HCT116 (cell line): Measurements from ENCODE around the gene MMP26. TPM values are rescaled to one million over a fixed set of nuclear protein-coding genes. Genes with fewer than 3 reads are reported as not detected.

ENCODE experiments used
- ATAC-seq: fragments of 200-7000 bp; cut with Tn5 transposase; 2 replicates; pipeline ENCODE4 v1.9.1; 2020; ENCODE audit warnings: mild to moderate bottlenecking, moderate library complexity
- BruUV-seq: library from RNA; stranded (reverse); fragments of 400-500 nt; replicated peaks from 2 replicates; lab custom pipeline; 2021; lab: Mats Ljungman, UMichigan
- CTCF ChIA-PET: fragments of 300-600 bp; sonication (Branson Sonifier 250); formaldehyde crosslinking; loops from one replicate; lab custom pipeline; 2021; ENCODE audit warnings: antibody characterized with exemption; lab: Charles Lee
- POLR2A ChIA-PET: fragments of 300-600, 350-600 bp; sonication (Branson Sonifier 250); formaldehyde crosslinking; loops from one replicate; lab custom pipeline; 2021; ENCODE audit warnings: antibody characterized with exemption; lab: Charles Lee
- RAD21 ChIA-PET, 2 experiments: fragments of 300-600 bp; sonication (Branson Sonifier 250); formaldehyde crosslinking; loops; one replicate each; lab custom pipeline; 2023; ENCODE audit warnings: low total read pairs in 2 of 2; ENCODE audit not compliant: uncharacterized antibody in 2 of 2, unreplicated experiment in 2 of 2, low non-redundant PET in 1 of 2; lab: Charles Lee
- DNase-seq: peaks from one replicate; pipeline ENCODE4 v3.0.0-alpha.2; 2010; ENCODE audit warnings: low read depth, low spot score
- H2AFZ ChIP-seq: fragments of 200-600 bp; shearing (Covaris generic), sonication (generic); 2 replicates; pipeline ENCODE4 v1.6.1; 2017; ENCODE audit warnings: low read depth, mixed run types, mixed read lengths, antibody characterized with exemption, low read length; ENCODE audit not compliant: poor library complexity, severe bottlenecking
- H3K27ac ChIP-seq: 2 replicates; pipeline ENCODE4 v1.5.1; 2012; ENCODE audit warnings: low read depth, low read length
- H3K27me3 ChIP-seq: fragments of 200-600 bp; sonication (generic); 2 replicates; pipeline ENCODE4 v1.6.1; 2016; ENCODE audit warnings: mixed run types, low read length, mixed read lengths; ENCODE audit not compliant: insufficient read depth
- H3K36me3 ChIP-seq, 2 experiments: fragments of 200-500 bp in 1 of 2; fragments of 200-600 bp in 1 of 2; sonication (Bioruptor generic) in 1 of 2; sonication (generic) in 1 of 2; 2 replicates each; pipeline versions ENCODE4 v1.5.1 to v1.6.1; 2014 to 2016; ENCODE audit warnings: low read length in 2 of 2, inconsistent platforms in 1 of 2, mixed read lengths in 1 of 2, mixed run types in 1 of 2; ENCODE audit not compliant: insufficient read depth in 2 of 2, control insufficient read depth in 1 of 2
- H3K4me1 ChIP-seq, 2 experiments: fragments of 200-600 bp in 1 of 2; sonication (generic) in 1 of 2; 2 replicates each; pipeline versions ENCODE4 v1.5.1 to v1.6.1; 2012 to 2017; ENCODE audit warnings: low read length in 2 of 2, inconsistent platforms in 1 of 2, mild to moderate bottlenecking in 1 of 2, mixed read lengths in 1 of 2, mixed run types in 1 of 2, moderate library complexity in 1 of 2; ENCODE audit not compliant: insufficient read depth in 2 of 2, control insufficient read depth in 1 of 2
- H3K4me2 ChIP-seq: fragments of 200-600 bp; sonication (generic); 2 replicates; pipeline ENCODE4 v1.6.1; 2017; ENCODE audit warnings: mixed run types, low read length, mixed read lengths
- H3K4me3 ChIP-seq, 2 experiments: fragments of 200-600 bp in 1 of 2; sonication (generic) in 1 of 2; replicated peaks in 1 of 2; 2 replicates each; pipeline ENCODE4 v1.5.1; 2011 to 2016; ENCODE audit warnings: low read length in 2 of 2, control low read depth in 1 of 2, low read depth in 1 of 2, mild to moderate bottlenecking in 1 of 2, mixed read lengths in 1 of 2, mixed run types in 1 of 2
- H3K79me2 ChIP-seq: fragments of 200-600 bp; sonication (generic); 2 replicates; pipeline ENCODE4 v1.6.1; 2017; ENCODE audit warnings: mild to moderate bottlenecking, mixed run types, low read length, moderate library complexity, mixed read lengths; ENCODE audit not compliant: insufficient read depth
- H3K9ac ChIP-seq: fragments of 200-600 bp; sonication (generic); 2 replicates; pipeline ENCODE4 v1.6.1; 2016; ENCODE audit warnings: low read length, mixed read lengths
- H3K9me2 ChIP-seq: fragments of 200-600 bp; sonication (generic), shearing (Covaris generic); 2 replicates; pipeline ENCODE4 v1.6.1; 2017; ENCODE audit warnings: mixed run types, mild to moderate bottlenecking, moderate library complexity; ENCODE audit not compliant: insufficient read depth
- H3K9me3 ChIP-seq, 2 experiments: fragments of 200-500 bp in 1 of 2; fragments of 200-600 bp in 1 of 2; sonication (Bioruptor generic) in 1 of 2; sonication (generic) in 1 of 2; 2 replicates each; pipeline ENCODE4 v1.6.1; 2014 to 2017; ENCODE audit warnings: low read length in 2 of 2, mixed read lengths in 2 of 2, inconsistent platforms in 1 of 2, low read depth in 1 of 2, mild to moderate bottlenecking in 1 of 2, mixed run types in 1 of 2, moderate library complexity in 1 of 2; ENCODE audit not compliant: control insufficient read depth in 1 of 2, insufficient read depth in 1 of 2
- H4K20me1 ChIP-seq: fragments of 200-600 bp; sonication (generic), shearing (Covaris generic); 2 replicates; pipeline ENCODE4 v1.6.1; 2017; ENCODE audit warnings: mixed run types, mild to moderate bottlenecking, moderate library complexity; ENCODE audit not compliant: insufficient read depth
- EZH2 ChIP-seq: fragments of 200-600 bp; sonication (generic); IDR thresholded peaks from 2 replicates; pipeline ENCODE4 v1.6.1; 2017; ENCODE audit warnings: antibody characterized with exemption, mixed run types
- FOSL1 ChIP-seq: IDR thresholded peaks from 2 replicates; pipeline ENCODE4 v1.6.1; 2012; ENCODE audit warnings: low read depth
- JUND ChIP-seq: IDR thresholded peaks from 2 replicates; pipeline ENCODE4 v1.6.1; 2012
- POLR2A ChIP-seq: IDR thresholded peaks from 2 replicates; pipeline ENCODE4 v1.7.0; 2011; ENCODE audit warnings: borderline replicate concordance; ENCODE audit not compliant: insufficient read depth, insufficient read length; ENCODE audit errors: extremely low read depth
- SIN3A ChIP-seq: IDR thresholded peaks from 2 replicates; pipeline ENCODE4 v1.6.1; 2012; ENCODE audit warnings: low read depth
- TCF7L2 ChIP-seq: IDR thresholded peaks from 2 replicates; pipeline ENCODE4 v1.7.0; 2011; ENCODE audit warnings: borderline replicate concordance, inconsistent platforms; ENCODE audit not compliant: insufficient read depth, insufficient read length; ENCODE audit errors: extremely low read depth
- YY1 ChIP-seq: IDR thresholded peaks from 2 replicates; pipeline ENCODE4 v1.6.1; 2011; ENCODE audit warnings: low read length, low read depth, moderate library complexity, mild to moderate bottlenecking; ENCODE audit not compliant: insufficient replicate concordance; ENCODE audit errors: extremely low read depth
- intact Hi-C: fragments of 100-400 bp; cut with micrococcal nuclease; formaldehyde crosslinking; loops from 2 replicates; pipeline ENCODE4 v1.10.0; 2022
- total RNA-seq: library from RNA; stranded (reverse); gene quantifications from one replicate; pipeline ENCODE4 v1.2.1, GENCODE V29; 2021; ENCODE audit not compliant: unreplicated experiment
- TF ChIP-seq, protein P1 (sequence below): IDR thresholded peaks from 2 replicates; pipeline ENCODE4 v1.6.1; 2012
- TF ChIP-seq, protein P2 (sequence below): IDR thresholded peaks from 2 replicates; pipeline ENCODE4 v1.6.1; 2011; ENCODE audit warnings: mild to moderate bottlenecking, low read length, moderate library complexity; ENCODE audit not compliant: insufficient replicate concordance; ENCODE audit errors: extremely low read depth

The MMP26 gene
- total RNA-seq, 1 experiment from 2014 or later: not detected

DNA sequence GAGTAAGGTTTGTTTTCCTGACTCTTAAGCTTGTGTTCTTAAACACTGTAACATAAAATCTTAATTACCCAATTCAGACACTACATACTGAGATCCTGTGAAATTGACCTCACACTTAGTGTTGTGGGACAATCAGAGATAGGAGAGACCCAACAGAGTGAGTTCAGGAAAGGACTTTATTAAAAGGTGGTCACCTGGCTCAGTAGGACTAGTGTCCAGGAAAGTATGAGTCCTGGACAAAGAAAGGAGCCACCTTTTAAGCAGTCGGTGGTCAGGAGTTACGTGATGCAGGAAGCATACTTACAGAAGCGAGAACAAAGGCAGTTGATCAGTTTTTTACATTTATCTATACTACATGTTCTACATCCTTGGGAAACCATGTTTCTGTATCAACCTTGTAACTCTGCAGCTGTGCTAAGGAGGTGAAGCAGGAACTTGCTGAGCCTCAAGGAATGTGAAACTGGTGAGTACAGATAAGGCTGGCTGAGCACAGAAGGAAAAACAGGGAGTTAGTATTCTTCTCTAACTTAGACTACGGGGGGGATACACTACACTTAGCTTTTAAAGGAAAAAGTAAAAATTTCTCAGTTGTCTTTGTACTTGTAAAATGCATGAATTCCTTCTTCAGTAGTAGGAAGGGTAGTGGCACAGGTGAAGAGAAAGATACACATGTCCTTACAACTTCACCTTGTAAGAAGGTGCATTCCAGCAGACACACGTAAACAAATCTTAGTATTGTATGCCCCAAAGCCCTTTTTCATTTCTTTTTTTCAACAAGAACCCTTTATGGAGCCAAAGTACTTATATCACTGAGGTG, 45.7 kb upstream of the MMP26 start (continued):
- TF ChIP-seq EZH2: no peak
- TF ChIP-seq FOSL1: no peak
- TF ChIP-seq, protein P1, sequence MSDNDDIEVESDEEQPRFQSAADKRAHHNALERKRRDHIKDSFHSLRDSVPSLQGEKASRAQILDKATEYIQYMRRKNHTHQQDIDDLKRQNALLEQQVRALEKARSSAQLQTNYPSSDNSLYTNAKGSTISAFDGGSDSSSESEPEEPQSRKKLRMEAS: no peak
- no peak for TF ChIP-seq POLR2A
- TF ChIP-seq YY1: no peak

DNA sequence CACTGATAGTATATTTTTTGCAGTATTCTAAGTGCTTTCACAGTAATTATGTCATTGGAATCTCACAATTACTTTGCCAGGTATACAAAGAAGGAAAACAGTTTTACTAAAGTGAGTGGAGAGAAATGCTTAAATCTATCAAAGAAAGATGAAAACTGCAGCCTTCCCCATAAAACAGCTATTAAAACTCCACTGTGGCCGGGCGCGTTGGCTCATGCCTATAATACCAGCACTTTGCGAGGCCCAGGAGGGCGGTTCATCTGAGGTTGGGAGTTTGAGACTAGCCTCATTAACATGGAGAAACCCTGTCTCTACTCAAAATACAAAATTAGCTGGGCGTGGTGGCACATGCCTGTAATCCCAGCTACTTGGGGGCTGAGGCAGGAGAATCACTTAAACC, 41.7 kb upstream of the MMP26 start:
- H3K9me2 ChIP-seq: no peaks in the 10 kb centered on the region
- POLR2A ChIA-PET: no interaction called here
- no peak overlapping the region for H3K27ac ChIP-seq
- no peak overlapping the region for H3K9ac ChIP-seq
- H3K4me3 ChIP-seq: no peak overlapping the region
- intact Hi-C loops: no loop called here
- BruUV-seq: no TSS peak
- H4K20me1 ChIP-seq: no peaks in the 10 kb centered on the region
- CTCF ChIA-PET: interaction anchor here (2.0 kb wide), 1 partner anchor 26 kb away, joined by 11 read pairs; the partner anchor contains the start of gene OR51D1
- peaks cover 74% of the 10 kb centered on the region for H3K27me3 ChIP-seq
- no peak for ATAC-seq
- no peaks in the 10 kb centered on the region for H3K36me3 ChIP-seq
- DNase-seq: no peak
- RAD21 ChIA-PET: no interaction called here
- H3K4me2 ChIP-seq: no peak overlapping the region
- H2AFZ ChIP-seq: no peak overlapping the region
- no peaks in the 10 kb centered on the region for H3K9me3 ChIP-seq
- no peaks in the 10 kb centered on the region for H3K4me1 ChIP-seq
- H3K79me2 ChIP-seq: no peaks in the 10 kb centered on the region
- no peak for TF ChIP-seq TCF7L2
- TF ChIP-seq SIN3A: no peak
- TF ChIP-seq EZH2: no peak
- TF ChIP-seq, protein P2, sequence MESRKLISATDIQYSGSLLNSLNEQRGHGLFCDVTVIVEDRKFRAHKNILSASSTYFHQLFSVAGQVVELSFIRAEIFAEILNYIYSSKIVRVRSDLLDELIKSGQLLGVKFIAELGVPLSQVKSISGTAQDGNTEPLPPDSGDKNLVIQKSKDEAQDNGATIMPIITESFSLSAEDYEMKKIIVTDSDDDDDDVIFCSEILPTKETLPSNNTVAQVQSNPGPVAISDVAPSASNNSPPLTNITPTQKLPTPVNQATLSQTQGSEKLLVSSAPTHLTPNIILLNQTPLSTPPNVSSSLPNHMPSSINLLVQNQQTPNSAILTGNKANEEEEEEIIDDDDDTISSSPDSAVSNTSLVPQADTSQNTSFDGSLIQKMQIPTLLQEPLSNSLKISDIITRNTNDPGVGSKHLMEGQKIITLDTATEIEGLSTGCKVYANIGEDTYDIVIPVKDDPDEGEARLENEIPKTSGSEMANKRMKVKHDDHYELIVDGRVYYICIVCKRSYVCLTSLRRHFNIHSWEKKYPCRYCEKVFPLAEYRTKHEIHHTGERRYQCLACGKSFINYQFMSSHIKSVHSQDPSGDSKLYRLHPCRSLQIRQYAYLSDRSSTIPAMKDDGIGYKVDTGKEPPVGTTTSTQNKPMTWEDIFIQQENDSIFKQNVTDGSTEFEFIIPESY: no peak
- no peak for TF ChIP-seq JUND
- no peak for TF ChIP-seq YY1
- TF ChIP-seq, all 23 proteins: peak for 0
